Colonic mucosa (tissue), 4 donors: ENCODE measurements around the gene GABRB2. TPM values are rescaled to one million over a fixed set of nuclear protein-coding genes. Genes with fewer than 3 reads are reported as not detected.

Experiments
- DNase-seq: peaks from one replicate; pipeline ENCODE4 v3.0.0-alpha.2; 2020
- H3K27ac ChIP-seq: fragments of 200-600 bp; one replicate; pipeline ENCODE4 v1.8.0; 2021
- H3K27me3 ChIP-seq: fragments of 200-600 bp; one replicate; pipeline ENCODE4 v1.8.0; 2021
- H3K36me3 ChIP-seq: fragments of 200-600 bp; one replicate; pipeline ENCODE4 v1.8.0; 2021
- H3K4me1 ChIP-seq: fragments of 200-600 bp; one replicate; pipeline ENCODE4 v1.8.0; 2021; ENCODE audit warnings: mild to moderate bottlenecking
- H3K4me3 ChIP-seq: fragments of 200-600 bp; one replicate; pipeline ENCODE4 v1.8.0; 2021
- H3K9ac ChIP-seq, 2 donors: one replicate each; pipeline ENCODE4 v1.7.0; 2013; ENCODE audit warnings: control low read depth in 2 of 2, low read depth in 2 of 2, low read length in 2 of 2
- H3K9me3 ChIP-seq: fragments of 200-600 bp; one replicate; pipeline ENCODE4 v1.8.0; 2021
- CTCF ChIP-seq: fragments of 200-600 bp; IDR thresholded peaks from one replicate; pipeline ENCODE4 v1.8.0; 2022; ENCODE audit warnings: antibody characterized with exemption, mild to moderate bottlenecking
- intact Hi-C: fragments of 100-400 bp; cut with DNase I; formaldehyde crosslinking; loops from one replicate; pipeline ENCODE4 v1.14.1; 2022
- total RNA-seq, 2 donors: library from RNA; stranded (reverse); fragmentation: NEBNext Ultra II Directional in 1 of 2; extraction: Animal tissue kit (Norgen Biotek cat#: 25700) in 1 of 2; gene quantifications; one replicate each; pipeline ENCODE4 v1.2.1, GENCODE V29; 2021
- donor health status: healthy.
- donor health status: DM: no; HTN: no; CAD: no.
- donor health status: DM: no; HTN: no; CAD: no.

The GABRB2 gene
- total RNA-seq, 2 donors from 2014 or later = 1.5 to 4.2 TPM

- H3K4me3 ChIP-seq = no peak overlapping the region
- H3K4me1 ChIP-seq = no peaks in the 10 kb centered on the region
- no peak for DNase-seq
- no peaks in the 10 kb centered on the region for H3K27me3 ChIP-seq
- intact Hi-C loops = no loop called here
- H3K36me3 ChIP-seq = no peaks in the 10 kb centered on the region
- no peaks in the 10 kb centered on the region for H3K9me3 ChIP-seq
- TF ChIP-seq CTCF = no peak
- H3K9ac ChIP-seq = no peak overlapping the region
- H3K27ac ChIP-seq = no peak overlapping the region
Observed at GRCh38 chr5:161284445-161284844, 262.1 kb downstream of the GABRB2 start.

GRCh38 chr5:161283296-161283695, 263.2 kb downstream of the GABRB2 start:
- H3K9me3 ChIP-seq = no peaks in the 10 kb centered on the region
- no peak overlapping the region for H3K9ac ChIP-seq
- no peaks in the 10 kb centered on the region for H3K27me3 ChIP-seq
- DNase-seq = no peak
- no peaks in the 10 kb centered on the region for H3K36me3 ChIP-seq
- intact Hi-C loops = no loop called here
- no peak overlapping the region for H3K4me3 ChIP-seq
- TF ChIP-seq CTCF = no peak
- no peaks in the 10 kb centered on the region for H3K4me1 ChIP-seq
- H3K27ac ChIP-seq = no peak overlapping the region

GRCh38 chr5:161278739-161279660, 267.5 kb downstream of the GABRB2 start:
- intact Hi-C loops = no loop called here
- no peak for DNase-seq
- no peak for TF ChIP-seq CTCF
- Histone ChIP-seq H3K4me1 (no peaks in the 10 kb centered on the region), H3K9ac (no peak overlapping the region), H3K27ac (no peak overlapping the region), H3K4me3 (no peak overlapping the region), H3K9me3 (no peaks in the 10 kb centered on the region), H3K27me3 (no peaks in the 10 kb centered on the region), H3K36me3 (no peaks in the 10 kb centered on the region)

- no peak for DNase-seq
- Histone ChIP-seq H3K36me3 (no peaks in the 10 kb centered on the region), H3K9ac (no peak overlapping the region), H3K4me1 (no peaks in the 10 kb centered on the region), H3K4me3 (no peak overlapping the region), H3K27me3 (no peaks in the 10 kb centered on the region), H3K9me3 (no peaks in the 10 kb centered on the region), H3K27ac (no peak overlapping the region)
- intact Hi-C loops = no loop called here
- no peak for TF ChIP-seq CTCF
Observed at GRCh38 chr5:161277011-161277410, 269.5 kb downstream of the GABRB2 start.

- no peak for DNase-seq
- Histone ChIP-seq H3K4me3 (no peak overlapping the region), H3K27me3 (no peaks in the 10 kb centered on the region), H3K9ac (no peak overlapping the region), H3K27ac (no peak overlapping the region), H3K9me3 (no peaks in the 10 kb centered on the region), H3K36me3 (no peaks in the 10 kb centered on the region), H3K4me1 (no peaks in the 10 kb centered on the region)
- no peak for TF ChIP-seq CTCF
- intact Hi-C loops = no loop called here
Observed at GRCh38 chr5:161274951-161275350, 271.6 kb downstream of the GABRB2 start.
